ENCODE results near the gene ZNF512B. TPM values are rescaled to one million over a fixed set of nuclear protein-coding genes. Genes with fewer than 3 reads are reported as not detected.
"Not testable (repeated sequence)": the region's sequence is repeated elsewhere in the genome, so short reads cannot be mapped to it uniquely, and the experiment has no call there.

Gene ZNF512B
- total and polyA plus RNA-seq, 9 donors = 2.5 to 24.7 (median 20.2) TPM

DNA sequence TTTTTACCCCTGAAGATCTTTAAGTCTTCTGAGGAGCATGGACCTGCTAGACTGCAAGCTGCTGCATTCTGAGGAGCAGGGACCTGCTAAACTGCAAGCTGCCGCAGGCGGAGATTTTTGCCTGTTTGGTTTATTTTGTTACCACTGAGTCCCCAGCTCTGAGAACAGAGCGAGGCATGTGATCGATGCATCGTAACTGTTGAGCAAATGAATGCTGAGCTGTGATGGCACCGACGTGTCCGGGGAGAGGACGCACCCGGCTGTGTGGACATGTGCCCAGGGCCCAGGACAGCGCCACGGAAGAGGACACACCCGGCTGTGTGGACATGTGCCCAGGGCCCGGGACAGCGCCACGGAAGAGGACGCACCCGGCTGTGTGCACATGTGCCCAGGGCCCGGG, 50.6 kb downstream of the ZNF512B start:
- H3K27me3 ChIP-seq = no peaks in the 10 kb centered on the region
- no peak for TF ChIP-seq POLR2A (IDR thresholded peaks at IDR 0.05)
- TF ChIP-seq, protein P1, sequence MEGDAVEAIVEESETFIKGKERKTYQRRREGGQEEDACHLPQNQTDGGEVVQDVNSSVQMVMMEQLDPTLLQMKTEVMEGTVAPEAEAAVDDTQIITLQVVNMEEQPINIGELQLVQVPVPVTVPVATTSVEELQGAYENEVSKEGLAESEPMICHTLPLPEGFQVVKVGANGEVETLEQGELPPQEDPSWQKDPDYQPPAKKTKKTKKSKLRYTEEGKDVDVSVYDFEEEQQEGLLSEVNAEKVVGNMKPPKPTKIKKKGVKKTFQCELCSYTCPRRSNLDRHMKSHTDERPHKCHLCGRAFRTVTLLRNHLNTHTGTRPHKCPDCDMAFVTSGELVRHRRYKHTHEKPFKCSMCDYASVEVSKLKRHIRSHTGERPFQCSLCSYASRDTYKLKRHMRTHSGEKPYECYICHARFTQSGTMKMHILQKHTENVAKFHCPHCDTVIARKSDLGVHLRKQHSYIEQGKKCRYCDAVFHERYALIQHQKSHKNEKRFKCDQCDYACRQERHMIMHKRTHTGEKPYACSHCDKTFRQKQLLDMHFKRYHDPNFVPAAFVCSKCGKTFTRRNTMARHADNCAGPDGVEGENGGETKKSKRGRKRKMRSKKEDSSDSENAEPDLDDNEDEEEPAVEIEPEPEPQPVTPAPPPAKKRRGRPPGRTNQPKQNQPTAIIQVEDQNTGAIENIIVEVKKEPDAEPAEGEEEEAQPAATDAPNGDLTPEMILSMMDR (IDR thresholded peaks at IDR 0.05) = no peak
- DNase-seq = no peak
- 77 to 82% (median 79%) methylated on average over 18 to 19 of the region's 19 CpGs for WGBS, 3 donors
- no peak overlapping the region for H3K4me3 ChIP-seq
- intact Hi-C loops (cut with DNase I) = no loop called here
- H3K27ac ChIP-seq = no peak overlapping the region
- H3K9me3 ChIP-seq = no peaks in the 10 kb centered on the region
- peaks cover 4% of the 10 kb centered on the region for H3K4me1 ChIP-seq (ENCODE audit: insufficient read depth)
- H3K36me3 ChIP-seq = no peaks in the 10 kb centered on the region

DNA sequence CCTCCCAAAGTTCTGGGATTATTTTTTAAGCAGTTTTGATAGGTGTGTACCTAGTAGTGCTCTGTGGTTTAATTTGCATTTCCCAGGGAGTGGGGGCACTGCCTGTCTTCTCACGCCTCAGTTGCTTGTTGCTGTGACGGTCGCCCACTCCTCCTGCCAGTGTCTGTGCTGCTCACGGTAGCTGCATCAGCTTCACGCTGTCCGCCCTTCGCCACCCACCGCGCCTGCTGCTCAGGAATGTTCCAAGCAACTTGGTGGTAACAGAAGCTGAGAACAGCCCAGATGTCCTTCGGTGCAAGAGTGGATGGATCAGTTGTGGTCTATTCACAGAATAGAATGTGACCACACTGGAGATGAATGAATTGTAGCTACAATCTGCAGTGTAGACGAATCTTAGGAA, 51.9 kb downstream of the ZNF512B start:
- no peaks in the 10 kb centered on the region for H3K36me3 ChIP-seq
- WGBS, 3 donors = 90 to 94% (median 93%) methylated on average over 11 of the region's 11 CpGs

DNA sequence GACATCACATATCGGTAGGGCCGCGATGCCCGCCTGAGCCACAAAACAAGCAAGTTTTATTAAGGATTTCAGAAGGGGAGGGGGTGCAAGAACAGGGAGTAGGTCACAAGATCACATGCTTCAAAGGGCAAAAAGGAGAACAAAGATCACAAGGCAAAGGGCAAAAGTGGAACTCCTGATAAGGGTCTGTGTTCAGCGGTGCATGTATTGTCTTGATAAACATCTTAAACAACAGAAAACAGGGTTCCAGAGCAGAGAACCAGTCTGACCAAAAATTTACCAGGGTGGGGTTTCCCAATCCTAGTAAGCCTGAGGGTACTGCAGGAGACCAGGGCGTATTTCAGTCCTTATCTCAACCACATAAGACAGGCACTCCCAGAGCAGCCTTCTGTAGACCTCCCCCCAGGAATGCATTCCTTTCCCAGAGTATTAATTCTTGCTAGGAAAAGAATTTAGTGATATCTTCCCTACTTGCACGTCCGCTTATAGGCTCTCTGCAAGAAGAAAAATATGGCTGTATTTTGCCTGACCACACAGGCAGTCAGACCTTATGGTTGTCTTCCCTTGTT, 53.3 kb downstream of the ZNF512B start:
- 76 to 80% (median 78%) methylated on average over 8 of the region's 8 CpGs for WGBS, 3 donors
- H3K27ac ChIP-seq; H3K4me3 ChIP-seq; intact Hi-C loops (cut with DNase I); H3K9me3 ChIP-seq; H3K36me3 ChIP-seq; H3K4me1 ChIP-seq (ENCODE audit: insufficient read depth); DNase-seq; H3K27me3 ChIP-seq: not testable (repeated sequence)

More for the DNA sequence above, 51.9 kb downstream of the ZNF512B start:
- Histone ChIP-seq H3K9me3 (no peaks in the 10 kb centered on the region), H3K4me3 (no peak overlapping the region), H3K27ac (no peak overlapping the region), H3K4me1 (ENCODE audit: insufficient read depth) (peaks cover 4% of the 10 kb centered on the region), H3K27me3 (no peaks in the 10 kb centered on the region)
- no peak for DNase-seq
- TF ChIP-seq POLR2A (IDR thresholded peaks at IDR 0.05) = no peak
- TF ChIP-seq, protein P1 (IDR thresholded peaks at IDR 0.05) = no peak
- TF ChIP-seq EP300 (IDR thresholded peaks at IDR 0.05) = no peak
- intact Hi-C loops (cut with DNase I) = no loop called here

DNA sequence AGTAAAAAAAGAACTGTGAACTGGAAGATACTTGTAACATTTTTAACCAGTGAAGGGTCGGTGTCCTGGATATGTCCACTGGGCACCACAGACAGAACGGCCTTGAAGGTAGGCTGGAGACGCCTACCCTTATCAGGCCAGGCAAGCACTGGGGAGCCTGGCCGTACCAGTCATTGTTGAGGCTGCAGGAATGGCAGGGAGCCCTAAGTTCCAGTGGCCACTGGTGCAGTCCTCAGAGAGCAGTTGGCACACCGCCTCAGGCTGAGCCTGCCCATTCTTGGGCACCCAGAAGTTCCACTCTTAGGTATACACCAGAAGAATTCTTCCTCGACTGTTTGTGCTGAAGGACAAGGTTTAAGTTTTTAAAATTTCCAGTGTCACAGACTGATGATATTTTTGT, 54.3 kb downstream of the ZNF512B start:
- no peaks in the 10 kb centered on the region for H3K9me3 ChIP-seq
- DNase-seq = no peak
- no peak overlapping the region for H3K27ac ChIP-seq
- TF ChIP-seq, protein P1 (IDR thresholded peaks at IDR 0.05) = no peak
- TF ChIP-seq POLR2A (IDR thresholded peaks at IDR 0.05) (no peak), EP300 (IDR thresholded peaks at IDR 0.05) (no peak)
- peaks cover 7% of the 10 kb centered on the region for H3K4me1 ChIP-seq (ENCODE audit: insufficient read depth)
- WGBS, 3 donors = 82 to 86% (median 84%) methylated on average over 6 of the region's 6 CpGs
- no peaks in the 10 kb centered on the region for H3K36me3 ChIP-seq
- H3K27me3 ChIP-seq = no peaks in the 10 kb centered on the region
- intact Hi-C loops (cut with DNase I) = no loop called here
- no peak overlapping the region for H3K4me3 ChIP-seq

DNA sequence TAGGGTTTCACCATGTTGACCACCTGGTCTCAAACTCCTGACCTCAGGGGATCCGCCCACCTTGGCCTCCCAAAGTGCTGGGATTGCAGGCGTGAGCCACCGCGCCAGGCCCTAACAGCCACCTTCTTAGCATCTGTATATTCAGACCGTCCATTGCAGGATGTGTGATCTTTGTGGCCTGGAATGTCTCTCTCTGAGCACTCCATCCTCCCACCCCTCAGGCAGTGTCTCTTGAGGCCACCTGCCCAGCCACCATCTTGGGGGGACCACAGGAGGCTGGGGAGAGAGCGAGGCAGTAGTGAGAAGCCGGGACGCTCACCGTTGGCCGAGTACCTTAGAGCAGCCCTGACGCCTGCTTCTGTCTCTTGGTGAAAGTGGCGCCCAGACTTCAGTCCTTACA, 56.0 kb downstream of the ZNF512B start:
- Histone ChIP-seq H3K27me3 (no peaks in the 10 kb centered on the region), H3K27ac (no peak overlapping the region), H3K9me3 (no peaks in the 10 kb centered on the region), H3K4me3 (no peak overlapping the region), H3K4me1 (ENCODE audit: insufficient read depth) (peaks cover 7% of the 10 kb centered on the region), H3K36me3 (no peaks in the 10 kb centered on the region)
- intact Hi-C loops (cut with DNase I) = no loop called here
- 94 to 96% (median 94%) methylated on average over 12 of the region's 12 CpGs for WGBS, 3 donors
- TF ChIP-seq POLR2A (IDR thresholded peaks at IDR 0.05) = no peak
- no peak for TF ChIP-seq EP300 (IDR thresholded peaks at IDR 0.05)
- TF ChIP-seq, protein P1 (IDR thresholded peaks at IDR 0.05) = no peak
- DNase-seq = no peak

All from ovary (tissue), 9 donors.